HUDEP-2 (cell line): ENCODE measurements around the gene LGALS9B.
"Not testable (repeated sequence)": the region's sequence is repeated elsewhere in the genome, so short reads cannot be mapped to it uniquely, and the experiment has no call there.

Experiments
- DNase-seq, 76 experiments: peaks; one replicate each; lab custom pipeline; 2025; ENCODE audit not compliant: unreplicated experiment in 76 of 76; lab: John Stamatoyannopoulos, UW

LGALS9B gene

DNA sequence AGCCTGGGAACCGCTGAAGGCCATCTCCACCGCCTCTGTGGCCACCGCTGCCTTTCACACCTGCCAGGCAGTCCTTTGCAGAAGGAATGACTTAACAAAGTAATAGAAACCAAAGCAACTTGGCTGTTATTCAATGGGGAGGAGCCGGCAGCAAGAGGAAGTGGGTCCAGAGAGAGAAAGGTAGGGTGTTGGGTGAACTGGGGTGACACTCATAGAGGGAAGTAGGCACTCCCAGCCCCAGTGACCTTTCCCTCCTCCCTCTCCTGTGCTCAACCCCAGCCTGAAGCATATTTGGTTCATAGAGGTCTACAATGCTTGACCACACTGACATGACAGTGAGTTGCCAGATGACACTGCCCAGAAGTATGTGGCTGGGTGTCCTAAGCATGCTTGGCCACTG lies at the start of gene LGALS9B:
TSS of gene LGALS9B (minus strand) at position 93 of the 400 bp plus-strand sequence. CDS start at position 24, 69 bp downstream.
- not testable (repeated sequence) for DNase-seq

DNA sequence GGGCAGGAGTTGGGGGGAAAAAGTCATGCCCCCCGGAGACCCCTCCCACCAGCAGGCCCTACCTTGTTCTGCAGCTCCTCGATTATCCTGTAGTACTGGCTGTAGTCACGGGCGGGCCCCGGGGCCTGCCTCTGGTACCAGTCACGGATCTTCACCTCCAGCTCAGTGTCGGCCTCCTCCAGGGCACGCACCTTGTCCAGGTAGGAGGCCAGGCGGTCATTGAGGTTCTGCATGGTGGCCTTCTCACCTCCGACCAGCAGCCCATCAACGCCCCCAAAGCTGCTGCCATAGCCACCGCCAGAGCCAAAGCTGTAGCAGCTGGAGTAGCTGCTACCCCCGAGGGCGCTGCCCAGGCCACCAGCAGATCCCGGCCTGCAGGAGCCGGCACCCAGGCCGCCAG lies 49.6 kb upstream of the LGALS9B start:
- not testable (repeated sequence) for DNase-seq

DNA sequence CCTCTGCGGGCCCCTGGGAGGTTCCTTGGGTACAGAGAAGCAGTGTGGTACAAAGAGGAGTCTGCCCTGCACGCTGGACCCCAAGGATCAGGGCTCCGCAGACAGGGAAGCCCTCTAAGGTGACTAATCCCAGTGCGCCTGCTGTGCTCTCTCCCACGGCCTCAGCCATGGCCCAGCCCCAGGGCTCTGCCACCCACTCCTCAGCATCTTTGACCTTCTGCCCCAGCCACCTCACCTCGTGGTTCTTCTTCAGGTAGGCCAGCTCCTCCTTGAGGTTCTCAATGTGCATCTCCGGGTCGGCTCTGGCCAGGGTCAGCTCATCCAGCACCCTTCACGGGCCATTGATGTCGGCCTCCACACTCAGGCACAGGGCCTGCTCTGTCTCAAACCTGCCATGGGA lies 47.8 kb upstream of the LGALS9B start:
- not testable (repeated sequence) for DNase-seq

DNA sequence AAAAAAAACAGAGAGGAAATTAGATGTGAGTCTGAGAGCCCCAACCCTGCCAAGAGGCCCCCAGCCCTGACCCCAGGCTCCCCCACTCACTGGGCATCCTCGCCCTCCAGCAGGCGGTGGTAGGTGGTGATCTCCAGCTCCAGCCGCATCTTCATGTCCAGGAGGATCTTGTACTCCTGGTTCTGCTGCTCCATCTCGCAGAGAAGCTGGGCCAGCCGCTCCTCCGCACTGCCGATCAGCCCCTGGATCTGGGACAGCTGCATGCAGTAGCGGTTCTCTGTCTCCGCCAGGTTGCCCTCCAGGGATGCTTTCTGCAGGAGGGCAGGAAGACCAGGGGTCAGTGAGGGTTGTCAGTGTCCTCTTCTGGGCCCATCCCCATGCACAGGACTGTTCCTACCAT lies 46.2 kb upstream of the LGALS9B start:
- not testable (repeated sequence) for DNase-seq

DNA sequence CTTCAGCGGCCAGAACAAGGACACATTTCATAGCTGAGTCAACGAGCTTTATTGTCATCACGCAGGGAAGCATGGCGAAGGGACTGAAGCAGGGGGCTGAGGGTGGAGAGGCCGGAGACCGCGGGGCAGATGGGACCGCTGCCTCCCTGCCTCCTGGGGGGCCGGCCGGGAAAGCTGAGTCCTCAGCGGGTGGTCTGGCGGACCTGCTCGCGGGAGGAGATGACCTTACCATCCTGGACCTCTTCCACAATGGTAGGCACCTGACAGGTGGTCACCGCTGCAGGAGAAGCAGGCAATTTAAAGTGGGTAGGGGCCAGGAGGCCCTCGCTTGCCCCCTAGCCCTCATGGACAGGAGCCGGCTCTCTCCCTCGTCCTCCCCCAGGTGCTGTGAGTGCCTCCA lies 45.0 kb upstream of the LGALS9B start:
- DNase-seq, result not testable (repeated sequence)

DNA sequence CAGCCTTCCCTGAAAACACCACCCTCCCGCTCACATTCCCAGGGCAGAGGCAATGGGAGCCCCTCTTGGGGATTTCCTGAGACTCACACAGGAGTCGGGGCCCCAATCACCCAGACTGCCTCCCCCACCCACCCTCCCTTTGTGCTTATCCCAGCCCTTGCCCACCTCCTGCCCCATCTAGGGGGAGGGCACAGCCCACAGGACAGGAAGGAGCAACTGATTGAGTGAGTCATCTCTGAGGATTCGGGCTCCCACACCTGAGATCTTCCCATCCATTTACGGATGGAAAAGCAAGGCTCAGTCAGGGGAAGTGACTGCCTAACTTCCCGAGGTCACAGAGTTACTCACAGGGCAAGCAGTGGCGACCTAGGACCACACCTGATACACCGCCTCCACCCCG lies 44.4 kb upstream of the LGALS9B start:
- not testable (repeated sequence) for DNase-seq

DNA sequence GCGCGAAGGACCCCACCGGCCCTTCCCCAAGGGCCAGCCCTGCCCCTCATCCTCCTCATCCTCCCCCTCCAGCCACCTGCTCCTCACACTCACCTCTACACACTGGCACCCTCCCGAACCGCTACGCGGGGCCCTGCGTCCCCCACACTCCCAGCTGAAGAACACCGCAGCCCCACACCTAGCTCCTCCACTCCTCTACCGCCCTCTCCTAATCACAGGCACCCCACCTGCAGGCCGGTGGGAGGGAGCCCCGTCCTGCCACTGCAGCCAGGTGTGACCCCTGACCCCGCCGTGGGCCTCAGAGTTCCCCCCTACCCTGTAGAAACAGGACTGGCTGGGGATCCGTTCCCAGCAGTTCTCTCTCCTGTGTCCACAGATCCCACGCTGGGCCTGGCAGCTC lies 38.0 kb upstream of the LGALS9B start:
- DNase-seq, result not testable (repeated sequence)

- not testable (repeated sequence) for DNase-seq
Measured at GRCh38 chr17:20504388-20505066, 37.2 kb upstream of the LGALS9B start.

DNA sequence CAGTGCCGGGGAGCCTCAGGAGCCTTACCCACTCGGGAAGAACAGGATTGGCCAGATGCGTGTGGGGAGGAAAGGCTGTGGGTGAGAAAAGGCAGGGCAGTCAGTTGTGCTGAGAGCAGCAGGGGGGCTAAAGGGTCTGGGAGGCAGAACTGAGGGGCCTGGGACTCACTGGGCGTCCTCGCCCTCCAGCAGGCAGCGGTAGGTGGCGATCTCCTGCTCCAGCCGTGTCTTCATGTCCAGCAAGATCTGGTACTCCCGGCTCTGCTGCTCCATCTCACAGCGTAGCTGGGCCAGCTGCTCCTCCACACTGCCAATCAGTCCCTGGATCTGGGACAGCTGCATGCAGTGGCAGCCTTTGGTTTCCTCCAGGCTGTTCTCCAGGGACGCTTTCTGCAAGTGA lies 34.6 kb upstream of the LGALS9B start:
- not testable (repeated sequence) for DNase-seq

DNA sequence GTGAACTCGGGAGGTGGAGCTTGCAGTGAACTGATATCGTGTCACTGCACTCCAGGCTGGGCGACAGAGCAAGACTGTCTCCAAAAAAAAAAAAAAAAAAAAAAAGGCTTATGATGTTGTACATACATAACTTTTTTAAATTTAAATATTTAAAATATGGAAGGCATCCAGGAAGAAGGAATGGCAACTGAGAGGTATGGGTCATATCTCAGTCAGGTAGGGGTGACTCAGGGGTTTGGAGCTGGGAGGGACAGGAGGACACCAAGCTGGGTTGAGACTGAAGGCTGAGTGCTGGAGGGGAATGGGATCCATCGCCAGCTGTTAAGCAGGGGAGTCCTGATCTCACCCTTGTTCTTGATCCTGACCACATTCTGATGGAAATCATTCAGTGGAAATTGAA lies 33.0 kb upstream of the LGALS9B start:
- not testable (repeated sequence) for DNase-seq

DNA sequence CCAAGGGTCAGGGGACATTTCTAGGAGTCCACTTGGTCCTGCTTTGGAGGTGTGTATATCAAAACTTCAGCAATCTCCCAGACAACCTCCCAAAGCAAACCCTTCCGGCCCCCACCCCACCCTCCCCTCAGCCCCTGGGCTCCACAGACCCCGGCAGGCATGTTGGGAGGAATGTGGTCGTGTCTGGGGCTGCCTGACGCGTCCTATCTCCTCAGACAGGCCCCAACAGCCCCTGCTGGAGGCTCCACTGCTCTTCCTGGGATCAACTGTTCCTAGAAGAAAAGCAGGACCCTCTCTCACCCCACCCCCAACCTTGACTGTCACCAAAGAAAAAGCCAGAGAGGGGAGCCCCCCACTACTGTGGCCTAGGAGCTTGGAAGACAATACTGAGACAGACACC lies 28.1 kb upstream of the LGALS9B start:
- DNase-seq, result not testable (repeated sequence)

GRCh38 chr17:20494735-20495134 lies 27.4 kb upstream of the LGALS9B start:
- DNase-seq, result not testable (repeated sequence)

GRCh38 chr17:20494147-20494546 lies 26.8 kb upstream of the LGALS9B start:
- not testable (repeated sequence) for DNase-seq

DNA sequence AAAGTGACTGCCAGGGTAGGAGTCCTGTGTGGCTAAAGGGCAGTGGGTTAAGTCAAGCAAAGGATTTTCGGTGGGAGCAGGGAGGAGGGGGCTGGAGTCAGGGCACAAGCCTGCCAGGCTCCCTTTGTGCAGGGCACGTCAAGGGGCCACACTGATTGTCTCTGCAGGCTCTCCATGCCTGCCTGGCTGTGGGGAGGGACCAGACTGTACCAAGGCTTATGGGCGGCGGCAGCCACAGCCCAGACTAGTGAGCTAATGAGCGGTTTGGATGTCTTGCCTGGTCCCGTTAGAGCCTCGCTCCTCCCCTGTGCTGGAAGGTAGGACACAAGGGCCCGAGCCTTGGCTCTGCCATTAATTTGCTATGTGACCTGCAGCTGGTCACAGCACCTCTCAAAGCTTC lies 25.6 kb upstream of the LGALS9B start:
- DNase-seq, result not testable (repeated sequence)

GRCh38 chr17:20492099-20492498 lies 24.8 kb upstream of the LGALS9B start:
- not testable (repeated sequence) for DNase-seq

GRCh38 chr17:20484930-20485329 lies 17.6 kb upstream of the LGALS9B start:
- not testable (repeated sequence) for DNase-seq

DNA sequence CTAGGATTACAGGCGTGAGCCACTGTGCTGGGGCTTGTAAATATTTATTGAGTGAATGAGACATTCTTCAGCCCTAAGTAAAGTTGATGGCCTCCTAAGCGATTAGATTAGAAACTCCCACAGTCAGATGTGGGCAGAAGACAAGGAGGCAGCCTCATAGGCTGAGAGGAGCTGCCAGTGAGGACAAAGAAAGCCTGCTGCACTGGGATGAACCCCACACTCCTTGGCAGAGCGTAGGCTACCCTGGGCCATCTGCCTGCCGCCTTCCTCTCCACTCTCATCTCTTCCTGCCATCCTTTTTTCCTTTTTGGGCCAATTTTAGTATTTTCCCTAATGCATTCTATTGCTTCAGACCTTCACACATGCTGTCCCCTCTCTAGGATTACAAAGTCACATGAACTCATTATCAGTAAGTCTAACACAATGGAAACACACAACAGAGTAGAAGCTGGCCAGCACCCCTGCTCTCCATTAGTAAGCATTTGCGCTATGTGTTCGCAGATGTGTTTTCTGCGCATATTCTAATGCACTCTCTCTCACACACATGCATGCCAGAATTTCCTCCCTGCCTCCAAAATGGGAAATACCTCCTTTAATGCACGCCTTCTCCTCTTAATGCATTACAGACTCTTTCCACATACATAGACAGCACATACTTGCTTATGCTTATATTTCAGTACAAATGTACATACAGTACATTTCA lies 12.7 kb upstream of the LGALS9B start:
- DNase-seq, result not testable (repeated sequence)

DNA sequence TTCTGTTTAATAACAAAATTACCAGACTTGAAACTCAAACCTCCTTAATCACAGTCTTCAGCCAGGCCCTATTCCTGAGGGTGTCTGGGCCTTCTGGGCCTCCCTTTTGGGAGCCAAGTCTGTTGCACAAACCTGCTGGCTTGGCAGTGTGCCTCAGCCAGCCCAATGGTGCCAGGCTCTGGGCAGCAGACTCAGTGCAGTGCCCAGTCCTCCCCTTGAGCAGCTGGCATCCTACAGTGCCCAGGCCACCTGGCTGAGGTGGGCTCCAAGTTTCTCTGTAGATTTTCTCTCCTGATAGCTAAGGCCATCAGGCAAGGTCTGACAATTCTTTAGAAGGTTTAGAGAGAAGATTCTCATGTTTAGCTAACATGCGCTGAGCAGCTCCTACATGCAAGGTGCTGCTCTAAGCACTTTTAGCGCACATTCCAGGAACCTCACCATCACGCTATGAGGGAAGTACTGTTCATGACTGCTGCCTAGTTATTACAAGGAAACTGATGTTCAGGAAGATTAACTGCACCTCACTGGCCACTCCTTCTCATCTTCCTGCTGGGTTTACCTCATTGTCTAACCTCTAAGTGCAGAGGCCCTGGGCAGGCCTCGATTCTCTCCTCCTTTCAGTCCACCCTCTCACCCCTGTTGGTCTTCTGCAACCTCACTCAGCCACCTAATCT lies 10.2 kb upstream of the LGALS9B start:
- DNase-seq, result not testable (repeated sequence)

DNA sequence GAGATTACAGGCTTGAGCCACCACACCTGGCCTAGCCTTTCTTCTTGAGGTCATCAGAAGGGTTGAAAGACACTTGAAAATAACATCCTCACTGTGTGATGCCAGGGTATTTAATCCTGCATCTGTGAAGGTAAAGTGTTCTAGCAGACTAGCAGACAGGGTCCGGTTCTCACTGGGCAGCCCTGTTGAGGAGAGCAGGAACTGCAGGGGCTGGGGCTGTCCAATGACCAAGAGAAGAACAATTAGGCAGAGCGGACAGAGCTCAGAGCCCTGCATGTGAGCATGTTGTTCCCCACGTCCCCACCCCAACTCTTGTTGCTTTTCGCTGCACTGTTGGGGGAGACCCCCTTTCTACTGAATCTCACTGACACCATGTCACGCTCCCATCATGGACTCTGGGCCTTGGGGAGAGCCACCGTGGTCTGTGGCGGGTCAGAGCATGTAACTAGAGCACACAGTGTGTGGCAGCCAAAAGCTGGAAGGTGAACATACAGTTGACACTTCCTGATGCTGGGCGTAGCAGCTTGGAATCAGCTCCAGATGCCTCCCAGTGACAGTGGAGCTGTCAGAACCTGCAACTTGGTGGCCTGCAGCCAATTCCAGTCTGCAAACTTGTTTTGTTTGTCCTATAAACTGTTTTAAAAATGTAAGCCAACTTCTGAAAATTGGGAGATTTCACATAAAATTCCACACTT lies 7.9 kb upstream of the LGALS9B start:
- not testable (repeated sequence) for DNase-seq

DNA sequence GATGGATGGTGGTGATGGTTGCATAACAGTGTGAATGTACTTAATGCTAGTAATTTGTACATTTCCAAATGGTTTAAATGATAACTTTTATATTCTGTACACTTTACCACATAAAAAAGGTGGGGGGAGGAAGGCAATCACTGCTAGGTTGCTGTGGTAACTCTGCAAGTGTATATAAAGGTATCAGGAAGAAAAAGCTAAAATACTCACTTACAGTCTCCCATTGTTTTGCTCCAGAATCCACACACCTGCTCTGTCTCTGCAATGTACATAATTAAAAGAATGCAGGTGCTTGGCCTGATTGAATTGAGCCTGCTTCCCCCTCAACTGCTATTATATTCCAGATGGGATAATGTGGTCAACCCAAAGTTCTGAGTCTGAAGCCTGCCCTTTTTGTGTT lies 6.7 kb upstream of the LGALS9B start:
- not testable (repeated sequence) for DNase-seq

- DNase-seq, result not testable (repeated sequence)
Measured at GRCh38 chr17:20469946-20470345, 2.6 kb upstream of the LGALS9B start.
